GM10248 (cell line): ENCODE measurements around the gene CASP8AP2.

Source experiments
- CTCF ChIA-PET: fragments of 300-600 bp; sonication (Branson Sonifier 250); formaldehyde crosslinking; extraction: SDS; loops from one replicate; lab custom pipeline; 2021; ENCODE audit warnings: antibody characterized with exemption; lab: Yijun Ruan, JAX
- POLR2A ChIA-PET: fragments of 350-650 bp; sonication (Branson Sonifier 250); formaldehyde crosslinking; extraction: SDS; loops from one replicate; lab custom pipeline; 2020; ENCODE audit warnings: antibody characterized with exemption; lab: Yijun Ruan, JAX
- DNase-seq: peaks from one replicate; pipeline ENCODE4 v3.0.0; 2012; ENCODE audit errors: extremely low spot score
- CTCF ChIP-seq: IDR thresholded peaks from 2 replicates; pipeline ENCODE4 v1.5.1; 2012; ENCODE audit warnings: mild to moderate bottlenecking, low read depth; ENCODE audit errors: extremely low read depth, missing control alignments, control extremely low read depth

CASP8AP2 gene

GRCh38 chr6:89853068-89853467 is 23.4 kb downstream of the CASP8AP2 start:
- TF ChIP-seq CTCF: no peak
- ChIA-PET POLR2A (interaction anchor here (0.6 kb wide), 1 partner anchor 34 kb away, joined by 4 read pairs; no protein-coding TSS in a partner anchor), CTCF (no interaction called here)
- no peak for DNase-seq

GRCh38 chr6:89858041-89858440 is 28.4 kb downstream of the CASP8AP2 start:
- POLR2A ChIA-PET: no interaction called here
- CTCF ChIA-PET: interaction anchor here (1.1 to 1.3 kb wide), 2 partner anchors 11 to 17 kb away, joined by 3 read pairs; no protein-coding TSS in a partner anchor
- TF ChIP-seq CTCF: no peak

GRCh38 chr6:89859744-89860143 is 30.1 kb downstream of the CASP8AP2 start:
- ChIA-PET CTCF (interaction anchor here (2.3 kb wide), 1 partner anchor 10 kb away, joined by 6 read pairs; no protein-coding TSS in a partner anchor), POLR2A (interaction anchor here (0.7 kb wide), 1 partner anchor 359 kb away, joined by 3 read pairs; no protein-coding TSS in a partner anchor)
- peak; percentile 49 for DNase-seq
- no peak for TF ChIP-seq CTCF

More at GRCh38 chr6:89858041-89858440, 28.4 kb downstream of the CASP8AP2 start:
- DNase-seq: no peak

GRCh38 chr6:89862273-89862672 is 32.6 kb downstream of the CASP8AP2 start:
- POLR2A ChIA-PET: no interaction called here
- peak; percentile 41 for DNase-seq

GRCh38 chr6:89862698-89863097 is 33.0 kb downstream of the CASP8AP2 start:
- CTCF ChIA-PET: no interaction called here
- TF ChIP-seq CTCF: no peak
- DNase-seq: no peak
- POLR2A ChIA-PET: no interaction called here

More at GRCh38 chr6:89862273-89862672, 32.6 kb downstream of the CASP8AP2 start:
- CTCF ChIA-PET: no interaction called here
- TF ChIP-seq CTCF: no peak

GRCh38 chr6:89866024-89866678 is 36.5 kb downstream of the CASP8AP2 start:
- CTCF ChIA-PET: no interaction called here

More at GRCh38 chr6:89866024-89866678, 36.5 kb downstream of the CASP8AP2 start:
- POLR2A ChIA-PET: no interaction called here
- TF ChIP-seq CTCF: no peak
- DNase-seq: no peak
